Measurements from ENCODE around the gene GRK1. TPM values are rescaled to one million over a fixed set of nuclear protein-coding genes. Genes with fewer than 3 reads are reported as not detected.
"Not testable (repeated sequence)": the region's sequence is repeated elsewhere in the genome, so short reads cannot be mapped to it uniquely, and the experiment has no call there.

GRK1 gene
- total RNA-seq, 1 experiment from 2014 or later = not detected

- Histone ChIP-seq H3K27ac (no peak overlapping the region), H3K9me3 (replicated peaks) (no peaks in the 10 kb centered on the region), H3K36me3 (no peaks in the 10 kb centered on the region), H3K4me1 (peaks cover 7% of the 10 kb centered on the region; the same call in 1 of the 2 replicates), H3K27me3 (no peaks in the 10 kb centered on the region), H3K4me3 (peak overlapping the region; percentile 3; the same call in 1 of the 2 replicates)
- DNase-seq = no peak
Measured at GRCh38 chr13:113742445-113743120, 75.6 kb downstream of the GRK1 start.

GRCh38 chr13:113743366-113744195, 76.6 kb downstream of the GRK1 start:
- H3K27me3 ChIP-seq = no peaks in the 10 kb centered on the region
- DNase-seq = no peak

GRCh38 chr13:113744197-113745000, 77.4 kb downstream of the GRK1 start:
- peaks cover 7% of the 10 kb centered on the region; the same call in 1 of the 2 replicates for H3K4me1 ChIP-seq
- H3K27ac ChIP-seq = no peak overlapping the region
- H3K36me3 ChIP-seq = no peaks in the 10 kb centered on the region
- H3K9me3 ChIP-seq (replicated peaks) = no peaks in the 10 kb centered on the region
- DNase-seq = no peak
- no peaks in the 10 kb centered on the region for H3K27me3 ChIP-seq
- H3K4me3 ChIP-seq = no peak overlapping the region

More at GRCh38 chr13:113743366-113744195, 76.6 kb downstream of the GRK1 start:
- Histone ChIP-seq H3K4me3 (no peak overlapping the region), H3K9me3 (replicated peaks) (no peaks in the 10 kb centered on the region), H3K4me1 (peaks cover 7% of the 10 kb centered on the region; the same call in 1 of the 2 replicates), H3K36me3 (no peaks in the 10 kb centered on the region), H3K27ac (no peak overlapping the region)

GRCh38 chr13:113745059-113745458, 78.0 kb downstream of the GRK1 start:
- Histone ChIP-seq H3K27me3 (no peaks in the 10 kb centered on the region), H3K36me3 (no peaks in the 10 kb centered on the region), H3K27ac (no peak overlapping the region), H3K4me3 (no peak overlapping the region), H3K4me1 (peaks cover 7% of the 10 kb centered on the region; the same call in 1 of the 2 replicates), H3K9me3 (replicated peaks) (no peaks in the 10 kb centered on the region)
- no peak for DNase-seq

GRCh38 chr13:113745500-113746142, 78.6 kb downstream of the GRK1 start:
- not testable (repeated sequence) for H3K27me3 ChIP-seq; H3K9me3 ChIP-seq (replicated peaks); H3K4me3 ChIP-seq; DNase-seq; H3K27ac ChIP-seq; H3K4me1 ChIP-seq; H3K36me3 ChIP-seq

- Histone ChIP-seq H3K4me3 (no peak overlapping the region), H3K27ac (no peak overlapping the region), H3K27me3 (no peaks in the 10 kb centered on the region), H3K9me3 (replicated peaks) (no peaks in the 10 kb centered on the region), H3K36me3 (no peaks in the 10 kb centered on the region), H3K4me1 (peaks cover 7% of the 10 kb centered on the region; the same call in 1 of the 2 replicates)
- peak in 1 of 2 experiments; percentile 32 for DNase-seq
Measured at GRCh38 chr13:113746143-113746525, 79.1 kb downstream of the GRK1 start.

GRCh38 chr13:113746671-113747070, 79.7 kb downstream of the GRK1 start:
- Histone ChIP-seq H3K36me3 (no peaks in the 10 kb centered on the region), H3K27me3 (no peaks in the 10 kb centered on the region), H3K4me3 (no peak overlapping the region), H3K9me3 (replicated peaks) (no peaks in the 10 kb centered on the region), H3K27ac (no peak overlapping the region), H3K4me1 (peaks cover 3% of the 10 kb centered on the region; the same call in 1 of the 2 replicates)
- no peak for DNase-seq

- Histone ChIP-seq H3K27ac (no peak overlapping the region), H3K27me3 (no peaks in the 10 kb centered on the region), H3K9me3 (replicated peaks) (no peaks in the 10 kb centered on the region), H3K4me3 (no peak overlapping the region), H3K36me3 (no peaks in the 10 kb centered on the region), H3K4me1 (peaks cover 3% of the 10 kb centered on the region; the same call in 1 of the 2 replicates)
- no peak for DNase-seq
Measured at GRCh38 chr13:113747291-113747833, 80.3 kb downstream of the GRK1 start.

GRCh38 chr13:113748101-113748861, 81.3 kb downstream of the GRK1 start:
- no peak overlapping the region for H3K4me3 ChIP-seq
- no peak overlapping the region for H3K27ac ChIP-seq
- H3K4me1 ChIP-seq = no peaks in the 10 kb centered on the region
- no peaks in the 10 kb centered on the region for H3K36me3 ChIP-seq
- no peaks in the 10 kb centered on the region for H3K9me3 ChIP-seq (replicated peaks)
- no peak for DNase-seq
- H3K27me3 ChIP-seq = no peaks in the 10 kb centered on the region

- no peak overlapping the region for H3K27ac ChIP-seq
- no peak for DNase-seq
- H3K4me1 ChIP-seq = no peaks in the 10 kb centered on the region
- no peak overlapping the region for H3K4me3 ChIP-seq
- H3K36me3 ChIP-seq = no peaks in the 10 kb centered on the region
- H3K27me3 ChIP-seq = no peaks in the 10 kb centered on the region
- H3K9me3 ChIP-seq (replicated peaks) = no peaks in the 10 kb centered on the region
Measured at GRCh38 chr13:113748862-113749451, 81.9 kb downstream of the GRK1 start.

GRCh38 chr13:113749507-113749906, 82.5 kb downstream of the GRK1 start:
- H3K27me3 ChIP-seq = no peaks in the 10 kb centered on the region
- no peaks in the 10 kb centered on the region for H3K36me3 ChIP-seq
- no peaks in the 10 kb centered on the region for H3K4me1 ChIP-seq
- DNase-seq = no peak
- no peaks in the 10 kb centered on the region for H3K9me3 ChIP-seq (replicated peaks)
- H3K4me3 ChIP-seq = no peak overlapping the region
- H3K27ac ChIP-seq = no peak overlapping the region

GRCh38 chr13:113749967-113750366, 82.9 kb downstream of the GRK1 start:
- H3K36me3 ChIP-seq = no peaks in the 10 kb centered on the region
- H3K9me3 ChIP-seq (replicated peaks) = no peaks in the 10 kb centered on the region
- H3K27ac ChIP-seq = no peak overlapping the region
- no peaks in the 10 kb centered on the region for H3K4me1 ChIP-seq
- DNase-seq = no peak
- no peaks in the 10 kb centered on the region for H3K27me3 ChIP-seq
- no peak overlapping the region for H3K4me3 ChIP-seq
